Stimulated activated CD4-positive, alpha-beta T cell treated with anti-CD3 and anti-CD28 coated beads, Interleukin-15, amount 100 ng/mL, for 1 hour (primary cell): Measurements from ENCODE around the gene REEP2.

Experiments used
- DNase-seq, 2 donors: peaks; one replicate each; pipeline ENCODE4 v3.0.0-alpha.2; 2020; ENCODE audit warnings: low read depth in 1 of 2, low spot score in 1 of 2

Gene REEP2

DNA sequence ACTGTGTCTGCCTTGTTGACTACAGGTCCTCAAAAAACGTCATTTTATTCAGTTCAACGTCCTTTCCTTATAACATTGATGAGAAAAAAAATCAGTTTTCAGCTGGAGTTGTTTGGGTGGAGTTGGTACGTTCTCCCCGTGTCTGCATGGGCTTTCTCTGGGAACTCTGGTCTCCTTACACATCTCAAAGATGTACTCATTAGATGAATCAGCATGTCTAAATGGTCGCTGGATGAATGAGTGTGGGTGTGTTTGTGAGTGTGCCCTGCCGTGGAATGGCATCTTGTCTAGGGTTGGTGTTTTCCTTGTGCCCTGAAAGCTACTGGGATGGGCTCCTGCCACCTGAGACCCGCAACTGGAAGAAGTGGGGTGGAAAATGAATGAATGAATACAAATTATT lies 56.5 kb downstream of the REEP2 start:
- DNase-seq, result no peak
